Measurements from ENCODE around the gene SLC4A9. TPM values are rescaled to one million over a fixed set of nuclear protein-coding genes. Genes with fewer than 3 reads are reported as not detected.

SLC4A9 gene
- total RNA-seq, 1 donor from 2014 or later = 0.23 TPM

DNA sequence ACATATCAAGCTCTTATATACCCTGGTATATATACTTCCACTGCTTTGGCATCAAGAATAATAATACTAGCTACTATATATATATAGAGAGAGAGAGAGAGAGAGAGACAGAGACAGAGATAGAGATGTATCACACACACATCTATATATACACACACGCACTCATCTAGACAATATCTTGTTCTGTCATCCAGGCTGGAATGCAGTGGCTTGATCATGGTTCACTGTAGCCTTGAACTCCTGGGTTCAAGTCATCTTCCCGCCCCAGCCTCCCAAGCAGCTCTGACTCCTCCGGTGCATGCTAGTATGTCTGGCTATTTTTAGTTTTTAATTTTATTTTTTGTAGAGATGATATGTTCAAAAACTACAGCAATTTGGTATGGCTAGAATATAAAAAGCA lies 64.1 kb downstream of the SLC4A9 start:
- no peaks in the 10 kb centered on the region for H3K9me3 Mint-ChIP-seq (ENCODE audit: unreplicated experiment)
- no peaks in the 10 kb centered on the region for H3K27me3 Mint-ChIP-seq (ENCODE audit: unreplicated experiment)
- H3K36me3 Mint-ChIP-seq (ENCODE audit: low read depth, unreplicated experiment) = peaks cover 6% of the 10 kb centered on the region
- no peak overlapping the region for H3K4me3 Mint-ChIP-seq (ENCODE audit: unreplicated experiment)
- H3K4me1 Mint-ChIP-seq (ENCODE audit: unreplicated experiment) = peaks cover 7% of the 10 kb centered on the region
- TF ChIP-seq, protein P1, sequence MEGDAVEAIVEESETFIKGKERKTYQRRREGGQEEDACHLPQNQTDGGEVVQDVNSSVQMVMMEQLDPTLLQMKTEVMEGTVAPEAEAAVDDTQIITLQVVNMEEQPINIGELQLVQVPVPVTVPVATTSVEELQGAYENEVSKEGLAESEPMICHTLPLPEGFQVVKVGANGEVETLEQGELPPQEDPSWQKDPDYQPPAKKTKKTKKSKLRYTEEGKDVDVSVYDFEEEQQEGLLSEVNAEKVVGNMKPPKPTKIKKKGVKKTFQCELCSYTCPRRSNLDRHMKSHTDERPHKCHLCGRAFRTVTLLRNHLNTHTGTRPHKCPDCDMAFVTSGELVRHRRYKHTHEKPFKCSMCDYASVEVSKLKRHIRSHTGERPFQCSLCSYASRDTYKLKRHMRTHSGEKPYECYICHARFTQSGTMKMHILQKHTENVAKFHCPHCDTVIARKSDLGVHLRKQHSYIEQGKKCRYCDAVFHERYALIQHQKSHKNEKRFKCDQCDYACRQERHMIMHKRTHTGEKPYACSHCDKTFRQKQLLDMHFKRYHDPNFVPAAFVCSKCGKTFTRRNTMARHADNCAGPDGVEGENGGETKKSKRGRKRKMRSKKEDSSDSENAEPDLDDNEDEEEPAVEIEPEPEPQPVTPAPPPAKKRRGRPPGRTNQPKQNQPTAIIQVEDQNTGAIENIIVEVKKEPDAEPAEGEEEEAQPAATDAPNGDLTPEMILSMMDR (IDR thresholded peaks at IDR 0.05; ENCODE audit: unreplicated experiment) = no peak
- no peak overlapping the region for H3K27ac Mint-ChIP-seq (ENCODE audit: unreplicated experiment)
- DNase-seq (ENCODE audit: low spot score) = no peak

Other genes starting within 250 kb of the SLC4A9 start
- 6.2 TPM for gene PURA, start 246.1 kb upstream of the SLC4A9 start, total RNA-seq (ENCODE audit: unreplicated experiment)
- 1.3 TPM for gene IGIP, start 234.3 kb upstream of the SLC4A9 start, total RNA-seq (ENCODE audit: unreplicated experiment)
- 21.7 TPM for gene CYSTM1, start 185.0 kb upstream of the SLC4A9 start, total RNA-seq (ENCODE audit: unreplicated experiment)
- 86.2 TPM for gene PFDN1, start 57.1 kb upstream of the SLC4A9 start, total RNA-seq (ENCODE audit: unreplicated experiment)
- 22.6 TPM for gene HBEGF, start 13.6 kb upstream of the SLC4A9 start, total RNA-seq (ENCODE audit: unreplicated experiment)
- gene ANKHD1, start 41.6 kb downstream of the SLC4A9 start, total RNA-seq (ENCODE audit: unreplicated experiment) = 138 TPM
- gene EIF4EBP3, start 187.5 kb downstream of the SLC4A9 start, total RNA-seq (ENCODE audit: unreplicated experiment) = 16.4 TPM
- gene SRA1, start 197.3 kb downstream of the SLC4A9 start, total RNA-seq (ENCODE audit: unreplicated experiment) = 17.1 TPM
- gene APBB3, start 204.4 kb downstream of the SLC4A9 start, total RNA-seq (ENCODE audit: unreplicated experiment) = 24.6 TPM
- 91.2 TPM for gene SLC35A4, start 204.6 kb downstream of the SLC4A9 start, total RNA-seq (ENCODE audit: unreplicated experiment)

Data from endothelial cell (in vitro differentiated cells).